HepG2 (cell line): ENCODE results near the gene VPS50.

ENCODE experiments used
- CBX1 ChIP-seq: IDR thresholded peaks from one replicate; pipeline ENCODE4 v1.6.1; 2016; ENCODE audit warnings: antibody characterized with exemption, low read depth
- NFYB ChIP-seq: sonication (generic); formaldehyde crosslinking; IDR thresholded peaks from 2 replicates; pipeline ENCODE4 v1.4.0; 2020; ENCODE audit warnings: missing genetic modification reagents
- POLR2A ChIP-seq, 2 experiments: IDR thresholded peaks; 2 replicates each; pipeline ENCODE4 v1.6.1; 2011; ENCODE audit warnings: low read depth in 2 of 2, low read length in 2 of 2, mild to moderate bottlenecking in 1 of 2, moderate library complexity in 1 of 2; ENCODE audit not compliant: insufficient read depth in 1 of 2
- ZNF724P ChIP-seq: sonication (generic); formaldehyde crosslinking; IDR thresholded peaks from 2 replicates; pipeline ENCODE4 v1.8.0; 2022; ENCODE audit warnings: missing genetic modification reagents, borderline replicate concordance

- no peak for TF ChIP-seq CBX1
- no peak for TF ChIP-seq ZNF724P (CRISPR knock-in tag)
- no peak for TF ChIP-seq POLR2A (IDR thresholded peaks at IDR 0.05; ENCODE audit: insufficient read depth in 1 of 2, low read depth in 2 of 2, low read length in 2 of 2)
- no peak for TF ChIP-seq NFYB (CRISPR knock-in tag)
Measured at GRCh38 chr7:93298206-93298605, 66.0 kb downstream of the VPS50 start.
